Esophagus squamous epithelium (tissue), 5 donors: Measurements from ENCODE around the gene DCAKD. TPM values are rescaled to one million over a fixed set of nuclear protein-coding genes. Genes with fewer than 3 reads are reported as not detected.

Experiments used
- DNase-seq: peaks from one replicate; lab custom pipeline; 2025; lab: John Stamatoyannopoulos, UW
- H3K27ac ChIP-seq, 4 donors: fragments of 200-600 bp; sonication (generic); one replicate each; pipeline ENCODE4 v1.5.1; 2016 to 2019; ENCODE audit warnings: mild to moderate bottlenecking in 1 of 4
- H3K27me3 ChIP-seq, 4 donors: fragments of 200-600 bp; sonication (generic); 1 replicate in 3 of 4; 2 replicates in 1 of 4; pipeline versions ENCODE4 v1.5.1 to v1.6.0; 2017 to 2021; ENCODE audit warnings: antibody characterized with exemption in 1 of 4
- H3K36me3 ChIP-seq, 3 donors: fragments of 200-600 bp; sonication (generic); one replicate each; pipeline ENCODE4 v1.5.1; 2016 to 2019
- H3K4me1 ChIP-seq, 3 donors: fragments of 200-600 bp; sonication (generic); one replicate each; pipeline ENCODE4 v1.5.1; 2017 to 2019
- H3K4me3 ChIP-seq, 4 donors: fragments of 200-600 bp; sonication (generic); 1 replicate in 3 of 4; 2 replicates in 1 of 4; pipeline ENCODE4 v1.5.1; 2016 to 2019; ENCODE audit warnings: mild to moderate bottlenecking in 2 of 4, moderate library complexity in 1 of 4
- H3K9me3 ChIP-seq, 3 donors: fragments of 200-600 bp; sonication (generic); one replicate each; pipeline ENCODE4 v1.5.1; 2016 to 2019
- CTCF ChIP-seq, 6 experiments: fragments of 450-650 bp in 4 of 6; fragments of 200-600 bp in 2 of 6; sonication (generic) in 2 of 6; IDR thresholded peaks; one replicate each; pipeline ENCODE4 v1.5.1; 2016 to 2019; ENCODE audit warnings: antibody characterized with exemption in 6 of 6, mild to moderate bottlenecking in 4 of 6, moderate library complexity in 4 of 6
- POLR2A ChIP-seq, 4 donors: fragments of 450-650 bp; IDR thresholded peaks; one replicate each; pipeline ENCODE4 v1.6.1; 2017; ENCODE audit warnings: antibody characterized with exemption in 4 of 4, mild to moderate bottlenecking in 4 of 4, moderate library complexity in 3 of 4
- WGBS, 2 donors: methylation state at CpG; one replicate each; pipeline ENCODE4 v1.1.5; 2018; 5-methylcytosine and 5-hydroxymethylcytosine counted together
- intact Hi-C: fragments of 100-400 bp; cut with DNase I; formaldehyde crosslinking; loops from one replicate; pipeline ENCODE4 v1.15.0; 2022
- total RNA-seq, 4 donors: library from RNA; depleted of rRNA; stranded (reverse); fragments of >200 nt; gene quantifications; one replicate each; pipeline ENCODE4 v1.1.0, GENCODE V29; 2016
- donor health status: DM: yes; HTN: yes; CAD: no.

The DCAKD gene
- 10 to 100 TPM; 23.8 to 44.1 (median 34.7) TPM for total RNA-seq

- peak within 1 kb of the TSS; percentile 48 to 86 (median 57) for H3K4me3 ChIP-seq
- H3K9me3 ChIP-seq, result no peaks in the 10 kb centered on the region
- H3K36me3 ChIP-seq, result no peaks in the 10 kb centered on the region
- TF ChIP-seq CTCF (IDR thresholded peaks at IDR 0.05) (peak in 3 of 6 experiments; percentile 35 to 45 (median 35)), POLR2A (IDR thresholded peaks at IDR 0.05) (peak in 3 of 4 donors; percentile 52 to 93 (median 90))
- H3K27ac ChIP-seq, result peak within 1 kb of the TSS; percentile 94 to 99 (median 97)
- no peaks in the 10 kb centered on the region for H3K27me3 ChIP-seq
- intact Hi-C loops, result loop anchor here (5.0 kb wide), 1 partner anchor 41 kb away; no protein-coding TSS in a partner anchor
- peak; percentile 61 for DNase-seq
- 0 to 2% methylated on average over 3 to 6 of the region's 56 CpGs for WGBS, 2 donors
- H3K4me1 ChIP-seq, result peaks cover 23 to 62% (median 41%) of the 10 kb centered on the region in 3 donors
These were observed at the start of gene DCAKD for GRCh38 chr17:45051060-45051719. Gene DCAKD, minus strand, starts transcription at chr17:45051632. Its CDS starts 16,747 bp downstream, at chr17:45034885.

- H3K9me3 ChIP-seq, result no peaks in the 10 kb centered on the region
- TF ChIP-seq POLR2A (IDR thresholded peaks at IDR 0.05) (no peak), CTCF (IDR thresholded peaks at IDR 0.05) (peak; percentile 87 to 93 (median 92))
- H3K27ac ChIP-seq, result peak overlapping the region; percentile 4 to 88 (median 63)
These were observed 47.6 kb upstream of the DCAKD start for GRCh38 chr17:45098869-45099616.

GRCh38 chr17:45098081-45098868, 46.8 kb upstream of the DCAKD start:
- TF ChIP-seq POLR2A (IDR thresholded peaks at IDR 0.05), result no peak
- TF ChIP-seq CTCF (IDR thresholded peaks at IDR 0.05), result no peak
- 41 to 58% methylated on average over 8 to 10 of the region's 13 CpGs for WGBS, 2 donors

More at GRCh38 chr17:45098869-45099616, 47.6 kb upstream of the DCAKD start:
- DNase-seq, result no peak
- 30 to 38% methylated on average over 6 to 9 of the region's 9 CpGs for WGBS, 2 donors
- Histone ChIP-seq H3K4me1 (peaks cover 9 to 75% (median 37%) of the 10 kb centered on the region in 3 donors), H3K4me3 (no peak overlapping the region), H3K27me3 (no peaks in the 10 kb centered on the region), H3K36me3 (peaks cover 39 to 96% (median 64%) of the 10 kb centered on the region in 3 donors)
- intact Hi-C loops, result no loop called here

GRCh38 chr17:45096926-45097325, 45.5 kb upstream of the DCAKD start:
- no peak overlapping the region for H3K4me3 ChIP-seq
- 97% methylated on average over 11 of the region's 11 CpGs; no CpG with 5 or more reads in 1 of the 2 donors for WGBS, 2 donors
- H3K36me3 ChIP-seq, result peaks cover 26 to 84% (median 47%) of the 10 kb centered on the region in 3 donors
- H3K9me3 ChIP-seq, result no peaks in the 10 kb centered on the region
- H3K27me3 ChIP-seq, result no peaks in the 10 kb centered on the region
- H3K4me1 ChIP-seq, result peaks cover 28 to 81% (median 50%) of the 10 kb centered on the region in 3 donors
- H3K27ac ChIP-seq, result peak overlapping the region in 3 of 4 donors; percentile 22 to 90 (median 55)
- intact Hi-C loops, result no loop called here
- no peak for DNase-seq
- TF ChIP-seq CTCF (IDR thresholded peaks at IDR 0.05) (no peak), POLR2A (IDR thresholded peaks at IDR 0.05) (no peak)

More at GRCh38 chr17:45098081-45098868, 46.8 kb upstream of the DCAKD start:
- no peak for DNase-seq
- Histone ChIP-seq H3K27ac (peak overlapping the region; percentile 53 to 88 (median 63)), H3K9me3 (no peaks in the 10 kb centered on the region), H3K27me3 (no peaks in the 10 kb centered on the region), H3K4me1 (peaks cover 16 to 81% (median 44%) of the 10 kb centered on the region in 3 donors), H3K36me3 (peaks cover 32 to 93% (median 56%) of the 10 kb centered on the region in 3 donors), H3K4me3 (no peak overlapping the region)
- intact Hi-C loops, result no loop called here
